ENCODE data around the gene GPR45.

- TF ChIP-seq POLR2A (IDR thresholded peaks at IDR 0.05) (no peak), CTCF (IDR thresholded peaks at IDR 0.05) (no peak), POLR2AphosphoS5 (IDR thresholded peaks at IDR 0.05) (no peak)
These were observed 16.4 kb downstream of the GPR45 start for GRCh38 chr2:105257981-105258380.

Data from breast epithelium (tissue), 3 donors.